H9 (cell line): ENCODE data around the gene FAM131C. TPM values are rescaled to one million over a fixed set of nuclear protein-coding genes. Genes with fewer than 3 reads are reported as not detected.

Experiments used
- DNase-seq: peaks from one replicate; pipeline ENCODE4 v3.0.0-alpha.2; 2017
- H2AFZ ChIP-seq: one replicate; pipeline ENCODE4 v1.6.1; 2013; ENCODE audit warnings: mild to moderate bottlenecking, low read length, control low read depth, moderate library complexity
- H2AK5ac ChIP-seq: 2 replicates; pipeline ENCODE4 v1.6.1; 2013; ENCODE audit warnings: low read length, control low read depth, mixed read lengths; ENCODE audit not compliant: insufficient read length
- H2BK120ac ChIP-seq: one replicate; pipeline ENCODE4 v1.6.1; 2013; ENCODE audit warnings: low read depth, mild to moderate bottlenecking, low read length, control low read depth, inconsistent platforms; ENCODE audit not compliant: poor library complexity, severe bottlenecking
- H2BK12ac ChIP-seq: 2 replicates; pipeline ENCODE4 v1.6.1; 2013; ENCODE audit warnings: low read length, control low read depth, mixed read lengths, low read depth; ENCODE audit not compliant: insufficient read length
- H2BK15ac ChIP-seq: 2 replicates; pipeline ENCODE4 v1.6.1; 2013; ENCODE audit warnings: low read depth, low read length, control low read depth
- H2BK20ac ChIP-seq: one replicate; pipeline ENCODE4 v1.6.1; 2013; ENCODE audit warnings: low read depth, mild to moderate bottlenecking, low read length, control low read depth, inconsistent platforms; ENCODE audit not compliant: poor library complexity, severe bottlenecking
- H2BK5ac ChIP-seq: 2 replicates; pipeline ENCODE4 v1.6.1; 2013; ENCODE audit warnings: low read length, control low read depth, mixed read lengths; ENCODE audit not compliant: insufficient read length
- H3K14ac ChIP-seq: 2 replicates; pipeline ENCODE4 v1.6.1; 2013; ENCODE audit warnings: low read length, control low read depth; ENCODE audit not compliant: insufficient read depth
- H3K18ac ChIP-seq: 2 replicates; pipeline ENCODE4 v1.6.1; 2013; ENCODE audit warnings: low read depth, mild to moderate bottlenecking, mixed read lengths, low read length, control low read depth; ENCODE audit not compliant: insufficient read length
- H3K23ac ChIP-seq: 2 replicates; pipeline ENCODE4 v1.6.1; 2013; ENCODE audit warnings: low read length, control low read depth, mixed read lengths, low read depth; ENCODE audit not compliant: insufficient read length
- H3K23me2 ChIP-seq: 2 replicates; pipeline ENCODE4 v1.6.1; 2013; ENCODE audit warnings: low read depth, mild to moderate bottlenecking, mixed read lengths, low read length, control low read depth; ENCODE audit not compliant: insufficient read length, poor library complexity, severe bottlenecking
- H3K27ac ChIP-seq: 2 replicates; pipeline ENCODE4 v1.5.1; 2013; ENCODE audit warnings: low read length, control low read depth, mixed read lengths, low read depth; ENCODE audit not compliant: insufficient read length
- H3K27me3 ChIP-seq: 2 replicates; pipeline ENCODE4 v1.6.1; 2013; ENCODE audit warnings: low read length, control low read depth, inconsistent platforms; ENCODE audit not compliant: insufficient read depth
- H3K4ac ChIP-seq: 2 replicates; pipeline ENCODE4 v1.6.1; 2013; ENCODE audit warnings: low read depth, mild to moderate bottlenecking, control low read depth, inconsistent platforms, low read length, moderate library complexity
- H3K4me1 ChIP-seq: 2 replicates; pipeline ENCODE4 v1.6.1; 2013; ENCODE audit warnings: low read length, control low read depth, inconsistent platforms; ENCODE audit not compliant: insufficient read depth
- H3K4me2 ChIP-seq: 2 replicates; pipeline ENCODE4 v1.6.1; 2013; ENCODE audit warnings: low read length, control low read depth, mixed read lengths; ENCODE audit not compliant: insufficient read length, insufficient read depth
- H3K56ac ChIP-seq: 2 replicates; pipeline ENCODE4 v1.6.1; 2013; ENCODE audit warnings: low read depth, mild to moderate bottlenecking, mixed read lengths, low read length, control low read depth; ENCODE audit not compliant: insufficient read length
- H3K79me1 ChIP-seq: 2 replicates; pipeline ENCODE4 v1.6.1; 2013; ENCODE audit warnings: low read depth, mild to moderate bottlenecking, moderate library complexity, low read length, control low read depth, inconsistent platforms; ENCODE audit not compliant: insufficient read depth, poor library complexity, severe bottlenecking
- H3K79me2 ChIP-seq: 2 replicates; pipeline ENCODE4 v1.6.1; 2013; ENCODE audit warnings: low read length, control low read depth, inconsistent platforms; ENCODE audit not compliant: insufficient read depth
- H3K9ac ChIP-seq: 2 replicates; pipeline ENCODE4 v1.6.1; 2013; ENCODE audit warnings: low read length, control low read depth, mixed read lengths; ENCODE audit not compliant: insufficient read length; ENCODE audit errors: extremely low read depth
- H3K9me3 ChIP-seq: one replicate; pipeline ENCODE4 v1.6.1; 2013; ENCODE audit warnings: low read depth, low read length, inconsistent platforms; ENCODE audit not compliant: control insufficient read depth
- H3T11ph ChIP-seq: one replicate; pipeline ENCODE4 v1.6.1; 2013; ENCODE audit warnings: mild to moderate bottlenecking, low read length, control low read depth, inconsistent platforms
- H4K20me1 ChIP-seq: one replicate; pipeline ENCODE4 v1.6.1; 2013; ENCODE audit not compliant: control insufficient read depth, insufficient read length, insufficient read depth
- H4K5ac ChIP-seq: 2 replicates; pipeline ENCODE4 v1.6.1; 2013; ENCODE audit warnings: low read depth, mild to moderate bottlenecking, mixed read lengths, low read length, control low read depth; ENCODE audit not compliant: insufficient read length
- H4K8ac ChIP-seq: replicated peaks from 2 replicates; pipeline ENCODE4 v1.6.1; 2013; ENCODE audit warnings: low read length, control low read depth, mixed read lengths, low read depth; ENCODE audit not compliant: insufficient read length
- H4K91ac ChIP-seq: 2 replicates; pipeline ENCODE4 v1.6.1; 2013; ENCODE audit warnings: low read depth, mild to moderate bottlenecking, moderate library complexity, mixed read lengths, low read length, control low read depth; ENCODE audit not compliant: insufficient read length
- H3K27ac Mint-ChIP-seq, 3 experiments: 2 replicates in 2 of 3; 3 replicates in 1 of 3; pipeline ENCODE4 v1.8.0; 2020 to 2021; ENCODE audit warnings: mixed read lengths in 3 of 3, mild to moderate bottlenecking in 1 of 3, moderate library complexity in 1 of 3
- H3K27me3 Mint-ChIP-seq: 2 replicates; pipeline ENCODE4 v1.8.0; 2021; ENCODE audit warnings: low read depth, mild to moderate bottlenecking, moderate library complexity, mixed read lengths
- H3K36me3 Mint-ChIP-seq, 3 experiments: 2 replicates in 2 of 3; 3 replicates in 1 of 3; pipeline ENCODE4 v1.8.0; 2020 to 2021; ENCODE audit warnings: low read depth in 3 of 3, mixed read lengths in 3 of 3; ENCODE audit not compliant: insufficient read depth in 1 of 3
- H3K4me1 Mint-ChIP-seq, 2 experiments: 2 replicates each; pipeline ENCODE4 v1.8.0; 2020; ENCODE audit warnings: mixed read lengths in 2 of 2
- H3K4me3 Mint-ChIP-seq, 2 experiments: 2 replicates in 1 of 2; 3 replicates in 1 of 2; pipeline ENCODE4 v1.8.0; 2020 to 2021; ENCODE audit warnings: mild to moderate bottlenecking in 2 of 2, mixed read lengths in 2 of 2, moderate library complexity in 1 of 2
- H3K9me3 Mint-ChIP-seq, 2 experiments: 2 replicates in 1 of 2; 3 replicates in 1 of 2; pipeline ENCODE4 v1.8.0; 2020; ENCODE audit warnings: mild to moderate bottlenecking in 2 of 2, mixed read lengths in 2 of 2, moderate library complexity in 1 of 2
- CTCF ChIP-seq: fragments of 200-600 bp; sonication (generic); conservative IDR thresholded peaks from 3 replicates; pipeline ENCODE4 v1.8.0; 2021; ENCODE audit warnings: antibody characterized with exemption, mild to moderate bottlenecking
- WGBS: extraction: QIAGEN DNeasy Blood & Tissue Kit; methylation state at CpG from one replicate; pipeline ENCODE4 v1.1.7; 2013; ENCODE audit warnings: missing lambda C conversion rate, low lambda C conversion rate, mixed read lengths; ENCODE audit not compliant: insufficient read length; ENCODE audit errors: extremely low coverage; 5-methylcytosine and 5-hydroxymethylcytosine counted together
- total RNA-seq: library from RNA; stranded (reverse); gene quantifications from 2 replicates; pipeline ENCODE4 v1.2.1, GENCODE V29; 2021

The FAM131C gene
- total RNA-seq, 1 experiment from 2014 or later, result 0.61 TPM

- Histone ChIP-seq H2BK15ac (no peak overlapping the region), H3K14ac (peak overlapping the region; percentile 42; the same call in 1 of the 2 replicates), H4K5ac (no peak overlapping the region), H3K4ac (no peak overlapping the region), H3K79me1 (no peaks in the 10 kb centered on the region), H2BK12ac (no peak overlapping the region), H3K9me3 (no peaks in the 10 kb centered on the region), H3K27ac (no peak overlapping the region), H2AFZ (no peak overlapping the region), H3K27me3 (no peaks in the 10 kb centered on the region), H3K4me1 (peaks cover 8% of the 10 kb centered on the region; the same call in 1 of the 2 replicates), H3K4me2 (peak overlapping the region; percentile 31), H3K56ac (no peak overlapping the region), H2BK5ac (no peak overlapping the region), H4K20me1 (no peaks in the 10 kb centered on the region), H3K9ac (no peak overlapping the region), H2BK20ac (no peak overlapping the region), H2BK120ac (no peak overlapping the region), H4K91ac (no peak overlapping the region), H3K23ac (no peak overlapping the region), H3T11ph (no peak overlapping the region), H3K79me2 (no peaks in the 10 kb centered on the region), H3K23me2 (no peaks in the 10 kb centered on the region), H3K18ac (no peak overlapping the region), H4K8ac (no peak overlapping the region), H2AK5ac (no peak overlapping the region)
- Mint-ChIP-seq H3K4me1 (peaks cover 24 to 49% of the 10 kb centered on the region in 2 experiments), H3K36me3 (no peaks in the 10 kb centered on the region), H3K4me3 (peak overlapping the region; percentile 52 to 73), H3K27ac (peak overlapping the region; percentile 83 to 96 (median 90); a peak in 6 of 7 replicates), H3K9me3 (no peaks in the 10 kb centered on the region), H3K27me3 (peaks cover 2% of the 10 kb centered on the region)
- TF ChIP-seq CTCF, result no peak
- peak; percentile 91 for DNase-seq
- WGBS, result no CpG with 5 or more reads among the region's 28 CpGs
These were observed 60.1 kb downstream of the FAM131C start for GRCh38 chr1:16013220-16013907.
